AG09319 (cell line): ENCODE results near the gene RIIAD1.

Experiments used
- DNase-seq: peaks from one replicate; pipeline ENCODE4 v3.0.0-alpha.2; 2010; ENCODE audit warnings: low read depth; ENCODE audit errors: extremely low read depth
- CTCF ChIP-seq: IDR thresholded peaks from 2 replicates; pipeline ENCODE4 v1.5.1; 2011; ENCODE audit warnings: low read depth, mild to moderate bottlenecking, inconsistent platforms, low read length, moderate library complexity

RIIAD1 gene

DNA sequence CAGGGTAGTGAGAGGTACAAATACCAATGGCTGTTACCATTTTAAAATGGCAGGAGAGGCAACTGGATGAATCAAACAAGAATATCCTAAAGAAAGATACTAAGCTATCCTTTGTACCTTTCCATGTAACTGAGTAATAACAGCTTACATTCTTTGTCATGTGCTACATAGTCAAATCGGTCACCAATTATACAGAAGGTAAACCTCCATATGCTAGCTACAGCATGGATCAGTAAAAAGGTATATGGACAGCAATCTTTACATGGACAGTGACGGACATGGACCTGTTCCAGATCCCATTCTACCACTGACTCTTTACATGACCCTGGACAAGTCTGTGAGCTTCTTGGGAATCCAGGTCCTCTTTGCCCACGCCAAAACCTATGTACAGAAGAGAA lies 55.3 kb downstream of the RIIAD1 start:
- DNase-seq: no peak
- no peak for TF ChIP-seq CTCF

- DNase-seq: no peak
- TF ChIP-seq CTCF: no peak
Measured at GRCh38 chr1:151777317-151777716, 56.0 kb downstream of the RIIAD1 start.
